NT2/D1 (cell line): ENCODE measurements around the gene SLC29A2.

Experiments
- YY1 ChIP-seq: IDR thresholded peaks from 2 replicates; pipeline ENCODE4 v1.6.1; 2011; ENCODE audit not compliant: insufficient read length, insufficient read depth
- ZNF274 ChIP-seq: IDR thresholded peaks from 2 replicates; pipeline ENCODE4 v1.6.1; 2011; ENCODE audit warnings: mild to moderate bottlenecking, low read depth, low read length

DNA sequence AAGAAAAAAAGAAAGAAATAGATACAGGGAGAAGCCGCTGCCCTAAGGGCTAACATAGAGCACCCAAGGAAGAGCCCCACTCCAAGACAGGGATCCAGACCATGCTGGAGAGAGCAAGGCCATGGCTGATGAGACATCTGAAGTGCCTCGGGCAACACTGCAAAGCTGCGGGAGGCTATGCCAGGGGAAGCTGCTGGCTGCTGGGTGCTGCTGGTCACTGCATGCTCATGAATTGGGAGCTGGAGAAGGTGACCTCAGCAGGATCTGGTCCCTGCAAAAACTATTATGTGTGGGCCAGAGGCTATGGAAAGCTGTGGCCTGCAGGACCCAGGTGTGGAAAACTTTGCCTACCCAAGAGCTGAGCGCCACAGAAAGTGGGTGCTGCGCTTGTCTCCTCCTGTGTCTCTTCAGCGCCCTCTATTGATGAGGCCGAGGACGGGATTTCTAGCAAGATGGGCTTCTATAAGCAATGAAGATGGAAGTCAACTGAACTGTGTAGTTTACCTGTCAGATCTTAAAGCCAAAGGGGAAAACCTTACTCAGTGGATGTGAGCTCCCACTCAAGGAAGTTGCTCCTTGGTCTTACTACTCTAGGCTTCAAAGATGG lies 17.3 kb upstream of the SLC29A2 start:
- TF ChIP-seq YY1 (no peak), ZNF274 (no peak)
